Left renal cortex interstitium (tissue), 4 donors: Measurements from ENCODE around the gene RASA3. TPM values are rescaled to one million over a fixed set of nuclear protein-coding genes. Genes with fewer than 3 reads are reported as not detected.

Experiments
- DNase-seq, 4 donors: peaks; one replicate each; pipeline ENCODE4 v3.0.0-alpha.2; 2013; ENCODE audit warnings: low read depth in 4 of 4, low spot score in 2 of 4, missing footprints in 1 of 4
- polyA plus RNA-seq, 4 donors: library from polyadenylated mRNA; unstranded; fragments of 120-200 nt; gene quantifications; one replicate each; pipeline ENCODE4 v1.2.1, GENCODE V29; 2013; ENCODE audit not compliant: insufficient read length in 4 of 4

RASA3 gene
- polyA plus RNA-seq, 4 donors, result 12.4 to 16.0 (median 13.8) TPM

DNA sequence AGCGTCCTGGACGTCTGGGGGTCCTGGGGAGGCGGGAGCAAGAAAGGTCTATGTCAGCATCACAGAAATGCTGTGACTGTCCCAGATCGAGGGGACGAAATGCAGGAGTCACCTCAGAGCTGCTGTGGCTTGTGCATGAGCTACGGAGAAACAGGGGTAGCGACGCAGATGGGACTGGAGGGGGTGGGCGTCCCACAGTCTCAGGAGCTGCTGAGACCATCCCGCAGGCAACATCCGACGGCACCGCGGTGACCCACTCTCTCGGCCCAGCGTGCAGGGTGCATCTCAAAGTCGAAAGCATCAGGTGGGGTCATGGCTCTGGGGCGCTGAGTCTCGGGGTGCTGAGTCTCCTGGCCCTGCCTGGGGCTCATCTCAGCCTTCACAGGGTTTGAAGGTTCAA lies 121.2 kb downstream of the RASA3 start:
- DNase-seq, result no peak

DNA sequence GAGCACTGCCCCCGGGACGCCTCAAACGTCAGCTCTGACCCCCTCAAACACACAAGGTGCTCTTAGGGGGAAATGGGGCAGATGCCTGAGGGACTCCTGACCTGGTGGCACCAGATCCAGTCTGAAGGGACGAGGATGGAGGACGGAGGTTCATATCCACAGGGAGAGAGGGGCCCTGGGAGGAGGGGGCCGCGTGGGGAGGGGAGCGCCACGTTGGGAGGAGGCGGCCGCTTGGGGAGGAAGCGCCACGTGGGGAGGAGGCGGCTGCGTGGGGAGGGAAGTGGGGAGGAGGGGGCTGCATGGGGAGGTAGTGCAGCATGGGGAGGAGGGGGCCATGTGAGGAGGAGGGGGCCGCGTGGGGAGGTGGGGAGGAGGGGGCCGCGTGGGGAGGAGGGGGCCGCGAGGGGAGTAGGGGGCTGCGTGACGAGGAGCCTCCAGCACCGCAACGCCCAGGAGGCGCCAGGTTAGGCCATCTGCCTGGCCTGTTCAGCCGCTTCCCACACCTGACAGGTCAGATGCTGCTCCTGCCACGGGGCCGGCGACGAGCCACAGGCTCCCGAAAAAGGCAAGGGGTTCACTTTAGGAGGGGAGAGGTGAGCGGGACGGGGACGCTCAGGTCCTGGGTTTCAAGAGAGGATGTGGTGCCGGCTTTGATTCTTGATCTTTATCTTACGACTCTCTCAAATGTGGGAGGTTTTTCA lies 121.9 kb downstream of the RASA3 start:
- no peak for DNase-seq

DNA sequence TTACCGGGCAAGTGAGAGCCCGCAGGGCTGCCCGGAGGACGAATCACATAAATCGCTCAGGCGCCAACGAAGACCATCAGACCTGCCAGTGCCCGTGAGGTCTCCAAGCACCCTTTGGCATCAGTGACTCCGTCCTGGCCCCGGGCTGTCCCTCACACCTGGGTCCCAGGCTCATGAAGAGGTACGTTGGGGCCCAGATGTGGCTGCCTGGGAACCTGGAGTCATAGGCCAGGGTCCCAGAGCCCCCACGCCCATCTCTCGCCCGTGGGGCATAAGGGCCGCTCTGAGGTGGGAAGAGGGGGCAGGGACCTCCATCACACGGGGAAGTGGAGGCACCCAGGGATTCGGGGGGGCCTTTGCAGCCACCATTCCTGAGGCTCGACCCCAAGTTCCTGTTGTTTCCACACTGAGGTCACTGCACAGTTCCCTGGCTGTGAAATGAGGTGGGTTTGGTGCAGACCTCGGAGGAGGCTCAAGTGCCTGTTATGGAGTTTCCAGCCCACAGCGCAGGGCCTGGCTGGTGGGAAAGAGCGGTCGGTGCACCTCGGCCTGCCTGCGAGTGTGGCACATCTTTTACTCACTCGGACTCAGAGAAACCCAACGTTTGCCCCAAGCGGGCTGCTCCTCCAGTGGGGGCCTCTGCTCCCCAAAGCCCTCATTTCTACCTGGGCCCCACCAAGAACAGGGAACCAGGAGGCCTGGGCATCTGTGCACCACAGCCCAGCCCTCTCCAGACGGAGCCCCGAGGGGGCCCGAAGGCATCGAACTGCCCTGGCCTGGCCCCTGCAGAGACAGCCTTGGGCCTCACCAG lies 122.6 kb downstream of the RASA3 start:
- no peak for DNase-seq

DNA sequence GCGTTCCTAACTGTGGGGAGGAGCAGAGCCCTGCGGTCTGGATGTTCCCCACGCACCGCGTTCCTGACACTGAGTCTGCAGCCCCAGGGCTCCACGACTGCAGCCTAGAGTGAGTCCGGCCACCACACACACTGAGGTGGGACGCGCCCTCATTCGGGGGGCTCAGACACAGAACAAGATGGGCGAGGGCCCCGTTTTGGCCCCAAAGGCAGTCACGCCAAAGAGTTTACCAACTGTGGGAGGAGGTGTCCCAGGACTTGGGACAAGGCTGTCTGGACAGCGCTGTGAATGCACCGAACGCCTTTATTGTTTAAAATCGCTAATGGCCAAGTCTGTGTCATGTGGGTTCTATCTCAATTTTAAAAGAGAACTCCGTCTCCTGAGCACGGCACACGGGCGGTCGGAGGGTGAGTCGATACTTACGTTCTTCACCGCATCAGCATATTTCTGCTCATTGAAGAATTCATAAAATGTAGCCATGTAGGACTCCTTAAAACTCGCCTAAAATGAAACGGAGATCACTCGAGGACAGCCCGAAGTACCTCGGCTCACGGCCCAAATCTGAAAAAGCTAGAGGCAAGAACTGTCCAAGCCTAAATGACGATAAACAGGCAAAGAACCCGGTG lies 123.3 kb downstream of the RASA3 start:
- DNase-seq, result no peak

DNA sequence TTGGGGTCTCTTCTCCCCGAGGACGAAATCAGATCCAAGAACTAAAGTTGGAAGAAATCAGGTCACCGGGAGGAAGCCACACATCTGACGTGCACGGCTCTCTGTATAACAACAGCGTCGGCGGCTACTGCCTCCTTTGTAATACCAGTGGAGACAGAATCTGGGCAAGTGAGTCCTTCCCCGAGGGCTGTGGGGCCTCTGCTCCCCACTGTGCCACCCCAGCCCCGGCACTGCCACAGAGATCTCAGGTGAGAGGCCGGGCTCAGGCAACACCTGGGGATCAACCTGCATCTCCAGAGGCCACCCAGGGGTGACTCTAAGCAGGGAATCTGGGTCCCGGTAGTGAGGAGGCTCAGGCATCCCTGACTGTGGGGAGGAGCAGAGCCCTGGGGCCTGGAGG lies 124.9 kb downstream of the RASA3 start:
- DNase-seq, result no peak

DNA sequence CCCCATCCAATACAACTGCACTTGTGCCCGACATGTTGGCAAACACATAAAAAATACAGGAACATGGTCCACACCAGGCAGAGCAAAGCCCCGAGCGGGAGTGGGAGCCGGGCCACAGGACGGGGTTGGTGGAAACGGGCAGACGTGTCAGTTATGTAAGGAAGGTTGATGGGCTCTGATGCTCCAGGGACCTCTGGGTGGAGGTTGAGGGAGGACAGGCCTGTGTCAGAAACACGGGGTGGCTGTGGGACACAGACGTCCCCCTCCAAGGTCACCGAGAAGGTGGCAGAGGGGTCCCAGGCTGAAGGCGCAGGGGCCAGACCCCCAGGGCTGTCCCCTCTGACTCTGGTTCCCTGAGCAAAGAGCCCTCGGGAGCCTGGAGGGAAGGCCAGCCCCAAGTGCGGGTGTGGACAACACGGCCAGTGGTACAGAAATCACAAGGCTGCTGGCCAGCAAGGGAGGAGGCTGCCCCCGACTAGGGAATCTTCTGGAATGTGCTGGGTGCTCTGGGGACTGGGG lies 127.2 kb downstream of the RASA3 start:
- DNase-seq, result no peak

DNA sequence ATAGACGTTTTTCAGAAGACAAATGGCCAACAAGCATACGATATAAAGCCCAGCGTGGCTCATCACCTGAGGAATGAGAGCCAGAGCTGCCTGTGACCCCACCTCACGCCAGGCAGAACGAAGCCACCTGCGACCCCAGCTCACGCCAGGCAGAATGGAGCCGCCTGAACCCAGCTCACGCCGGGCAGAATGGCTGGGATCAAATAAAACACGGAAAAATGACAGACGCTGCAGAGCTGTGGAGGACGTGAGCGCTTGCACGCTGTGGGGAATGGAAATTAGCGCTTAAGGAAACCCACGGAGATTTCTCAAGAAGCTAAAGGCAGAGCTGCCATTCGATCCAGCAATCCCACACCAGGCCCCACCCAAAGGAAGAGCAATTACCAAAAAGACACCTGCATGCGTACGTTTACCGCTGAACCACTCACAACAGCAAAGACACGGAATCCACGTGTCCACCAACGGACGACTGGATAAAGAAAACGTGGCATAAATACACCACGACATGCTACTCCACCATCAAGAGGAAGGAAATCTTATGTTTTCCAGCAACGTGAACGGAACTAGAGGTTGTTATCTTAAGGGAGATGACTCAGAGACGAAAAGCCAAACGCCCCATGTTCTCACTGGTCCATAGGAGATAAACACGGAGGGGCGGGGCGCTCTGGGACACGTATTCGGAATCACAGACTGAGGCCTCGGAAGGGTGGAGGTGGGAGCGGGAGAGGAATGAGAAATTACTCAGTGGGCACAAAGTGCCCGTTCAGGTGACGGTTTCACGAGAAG lies 127.8 kb downstream of the RASA3 start:
- no peak for DNase-seq

DNA sequence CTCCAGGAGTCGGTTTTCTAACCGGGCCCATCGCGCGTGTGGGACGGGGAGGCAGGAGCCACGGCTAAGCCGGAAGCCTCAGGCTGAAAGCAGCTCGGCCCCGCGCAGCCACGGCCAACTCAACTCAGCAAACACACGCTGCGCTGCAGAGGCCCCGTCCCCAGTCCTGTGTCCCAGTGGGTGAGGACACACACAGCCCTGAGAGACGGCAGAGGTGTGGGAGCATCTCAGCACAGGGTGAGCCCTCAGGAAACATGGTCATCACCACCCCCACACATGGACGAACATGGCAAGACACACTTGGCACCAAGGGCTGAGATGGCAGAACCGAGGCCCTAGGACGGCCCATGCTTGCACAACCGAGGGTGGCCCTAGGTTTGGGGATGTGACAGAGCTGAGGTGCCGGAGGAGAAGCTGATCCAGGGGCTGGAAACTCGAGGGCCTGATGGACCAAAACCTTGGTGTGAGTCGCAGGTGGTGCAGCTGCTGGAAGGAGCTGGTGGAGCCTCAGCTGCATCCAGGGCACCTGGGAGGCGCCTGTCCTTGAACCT lies 129.6 kb downstream of the RASA3 start:
- DNase-seq, result no peak

DNA sequence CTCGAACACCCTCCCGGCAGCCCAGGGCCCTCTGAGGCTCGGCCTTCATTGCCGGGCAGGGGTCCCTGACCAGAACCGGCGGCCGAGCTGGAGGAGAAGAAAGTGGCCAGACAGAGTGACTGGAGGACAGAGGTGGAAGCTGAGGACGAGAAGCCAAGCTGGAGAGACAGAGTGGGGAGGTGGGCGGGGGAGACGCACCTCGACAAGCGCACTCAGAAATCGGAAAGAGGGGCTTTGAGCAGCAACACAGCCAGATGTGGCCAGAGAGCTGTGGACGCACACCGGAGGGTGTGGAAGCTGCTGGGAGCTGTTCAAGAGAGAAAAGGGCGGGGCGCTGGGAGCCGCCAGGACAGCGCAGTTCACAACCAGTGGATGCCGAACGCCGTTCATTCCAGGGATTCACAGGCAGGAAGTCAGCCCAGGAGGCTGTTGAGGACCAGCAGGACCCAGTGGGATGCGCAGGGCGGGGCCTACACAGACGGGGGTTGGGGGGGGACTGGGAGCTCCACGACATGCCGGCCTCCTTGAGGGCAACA lies 130.3 kb downstream of the RASA3 start:
- DNase-seq, result no peak

DNA sequence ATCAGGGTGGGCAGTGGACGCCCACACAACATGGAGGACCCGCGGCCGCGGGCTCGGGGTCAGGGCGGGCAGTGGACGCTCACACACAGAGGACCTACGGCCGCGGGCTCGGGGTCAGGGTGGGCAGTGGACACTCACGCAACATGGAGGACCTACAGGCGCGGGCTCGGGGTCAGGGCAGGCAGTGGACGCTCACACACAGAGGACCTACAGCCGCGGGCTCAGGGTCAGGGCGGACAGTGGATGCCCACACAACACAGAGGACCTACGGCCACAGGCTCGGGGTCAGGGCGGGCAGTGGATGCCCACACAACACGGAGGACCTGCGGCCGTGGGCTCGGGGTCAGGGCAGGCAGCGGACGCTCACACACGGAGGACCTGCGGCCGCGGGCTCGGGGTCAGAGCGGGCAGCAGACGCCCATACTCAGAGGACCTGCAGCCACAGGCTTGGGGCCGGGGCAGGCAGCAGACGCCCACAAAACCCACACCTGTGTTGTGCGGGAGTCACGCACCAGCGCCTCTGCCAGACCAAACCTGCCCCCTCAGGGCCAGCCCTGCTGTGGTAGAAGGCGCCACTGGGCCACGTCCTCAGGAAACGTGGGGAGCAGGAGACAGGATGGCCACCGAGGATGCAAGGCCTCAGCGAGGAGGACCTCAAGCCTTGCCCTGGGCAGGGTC lies 131.0 kb downstream of the RASA3 start:
- no peak for DNase-seq

DNA sequence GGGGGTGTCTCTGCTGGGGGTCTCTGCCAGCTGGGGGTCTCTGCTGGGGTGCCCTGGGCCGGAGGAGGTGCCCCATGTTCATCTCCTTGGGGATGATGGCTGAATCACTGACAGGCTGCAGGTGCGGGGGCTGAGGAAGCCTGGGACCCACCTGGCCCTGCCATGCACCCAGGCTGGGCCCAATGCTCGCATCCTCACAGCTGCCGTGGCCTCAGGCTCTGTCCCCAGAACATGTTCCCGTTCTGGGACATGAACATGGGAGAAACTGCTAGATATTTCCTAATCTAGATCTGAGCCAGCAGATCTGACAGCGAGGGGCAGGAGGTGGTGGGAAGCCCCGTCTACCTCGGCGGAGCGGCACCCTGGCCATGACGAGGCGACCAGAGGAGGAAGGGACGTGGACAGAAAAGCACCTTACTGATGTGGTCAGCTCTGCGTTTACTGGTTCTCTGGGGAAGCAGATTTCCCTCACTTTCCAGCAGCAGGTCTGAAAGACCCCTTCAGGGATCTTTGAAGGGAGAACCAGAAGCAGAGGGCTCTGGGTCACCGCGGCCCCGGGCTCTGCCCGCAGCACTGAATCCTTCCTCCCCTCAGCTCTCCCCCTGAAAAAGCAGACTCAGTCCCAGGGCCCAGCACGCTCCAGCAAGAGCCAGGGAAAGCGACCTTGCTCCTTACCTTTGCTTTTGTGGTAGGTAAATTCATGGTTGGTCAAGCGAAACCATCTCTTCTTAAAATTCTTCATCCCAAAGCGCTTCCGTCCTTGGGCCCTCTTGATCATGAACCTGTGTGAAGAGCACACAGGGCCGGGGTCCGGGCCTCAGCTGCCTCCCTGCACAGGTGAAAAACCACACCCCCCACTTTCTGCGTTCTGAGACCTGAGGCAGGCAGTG lies 132.0 kb downstream of the RASA3 start:
- DNase-seq, result no peak

DNA sequence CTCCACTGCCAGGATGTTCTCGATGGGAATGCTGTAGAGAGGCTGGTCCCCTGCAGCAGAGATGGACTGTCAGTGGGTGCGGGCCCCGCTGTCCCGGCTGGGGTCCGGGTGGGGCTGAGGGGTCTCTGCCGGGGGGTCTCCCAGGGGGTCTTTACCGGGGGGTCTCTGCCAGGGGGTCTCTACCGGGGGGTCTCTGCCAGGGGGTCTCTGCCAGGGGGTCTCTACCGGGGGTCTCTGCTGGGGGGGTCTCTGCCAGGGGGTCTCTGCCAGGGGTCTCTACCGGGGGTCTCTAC lies 132.9 kb downstream of the RASA3 start:
- no peak for DNase-seq

DNA sequence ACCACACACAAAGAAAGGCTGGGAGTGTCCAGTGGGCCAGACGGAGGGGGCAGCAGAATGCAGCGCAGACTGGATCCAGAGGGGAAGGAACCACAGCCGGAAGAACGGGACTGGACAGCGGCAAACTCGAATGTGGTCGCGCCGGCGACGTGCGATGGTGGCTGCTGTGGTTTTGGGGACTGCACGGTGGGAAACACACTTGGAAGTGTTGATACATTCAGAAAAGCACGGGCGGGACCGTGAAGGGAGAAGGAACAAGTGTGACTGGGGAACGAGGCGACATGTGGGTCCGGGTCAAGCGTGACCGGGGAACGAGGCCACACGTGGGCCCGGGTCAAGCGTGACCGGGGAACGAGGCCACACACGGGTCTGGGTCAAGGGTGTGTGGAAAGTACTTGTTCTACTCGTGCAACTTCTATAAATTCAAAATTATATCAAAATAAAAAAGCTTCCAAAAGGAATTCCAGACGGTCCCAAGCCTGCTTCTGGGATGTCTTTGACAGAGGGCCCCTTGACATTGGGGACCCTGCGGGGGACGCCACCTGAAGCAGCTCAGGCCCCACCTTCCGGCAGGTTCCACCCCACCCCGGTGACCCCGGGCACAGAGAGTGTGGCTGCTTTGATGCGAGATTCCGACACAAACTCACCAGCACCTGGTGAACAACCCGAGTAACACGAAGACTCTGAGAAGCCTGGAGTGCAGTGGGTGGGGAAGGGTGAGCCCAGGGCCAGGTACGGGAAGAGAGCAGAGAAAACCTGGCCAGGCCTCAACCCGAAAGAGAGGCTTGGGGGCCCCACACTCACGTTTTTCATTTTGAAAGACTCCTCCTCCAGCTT lies 133.4 kb downstream of the RASA3 start:
- DNase-seq, result no peak

DNA sequence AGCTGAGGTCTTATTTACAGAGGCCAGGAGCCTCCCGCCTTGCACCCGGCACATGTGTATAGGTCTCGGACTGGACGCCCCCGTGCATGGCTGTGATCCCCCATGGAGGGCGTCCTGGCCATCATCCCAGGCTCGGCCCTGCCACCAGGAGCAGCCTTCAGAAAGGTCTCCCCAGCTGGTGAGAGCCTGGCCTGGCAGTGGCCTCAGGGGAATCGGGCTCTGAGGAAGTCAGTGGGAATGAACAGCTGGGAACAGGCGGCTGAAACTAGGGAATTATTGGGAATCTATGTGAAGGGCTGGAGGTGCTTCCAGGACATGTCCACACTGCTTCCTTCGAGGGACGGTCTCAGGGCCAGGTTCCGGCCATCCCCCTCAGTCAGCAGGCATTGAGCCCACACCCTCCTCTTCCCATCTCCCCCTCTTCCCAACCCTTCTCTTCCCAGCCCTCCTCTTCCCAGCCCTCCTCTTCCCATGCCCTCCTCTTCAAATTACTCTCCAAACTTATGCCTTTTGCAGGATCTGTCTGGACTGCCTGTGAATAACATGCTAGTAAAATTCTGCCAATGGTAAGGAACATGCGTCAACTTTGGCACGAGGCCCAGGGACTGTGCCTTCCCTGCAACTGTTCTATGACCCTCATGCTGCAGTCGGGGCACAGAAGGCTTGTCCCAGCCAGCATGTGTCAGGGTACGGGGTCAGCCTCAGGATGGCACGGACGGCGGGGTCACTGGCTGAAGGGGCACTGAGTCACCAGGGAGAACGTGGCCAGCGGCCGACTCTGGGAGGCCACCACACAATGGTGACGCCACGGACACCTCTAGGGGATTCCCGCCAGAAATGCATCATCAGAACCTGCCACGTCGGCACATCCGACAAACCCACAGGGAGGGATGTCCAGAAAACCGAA lies 134.3 kb downstream of the RASA3 start:
- no peak for DNase-seq

DNA sequence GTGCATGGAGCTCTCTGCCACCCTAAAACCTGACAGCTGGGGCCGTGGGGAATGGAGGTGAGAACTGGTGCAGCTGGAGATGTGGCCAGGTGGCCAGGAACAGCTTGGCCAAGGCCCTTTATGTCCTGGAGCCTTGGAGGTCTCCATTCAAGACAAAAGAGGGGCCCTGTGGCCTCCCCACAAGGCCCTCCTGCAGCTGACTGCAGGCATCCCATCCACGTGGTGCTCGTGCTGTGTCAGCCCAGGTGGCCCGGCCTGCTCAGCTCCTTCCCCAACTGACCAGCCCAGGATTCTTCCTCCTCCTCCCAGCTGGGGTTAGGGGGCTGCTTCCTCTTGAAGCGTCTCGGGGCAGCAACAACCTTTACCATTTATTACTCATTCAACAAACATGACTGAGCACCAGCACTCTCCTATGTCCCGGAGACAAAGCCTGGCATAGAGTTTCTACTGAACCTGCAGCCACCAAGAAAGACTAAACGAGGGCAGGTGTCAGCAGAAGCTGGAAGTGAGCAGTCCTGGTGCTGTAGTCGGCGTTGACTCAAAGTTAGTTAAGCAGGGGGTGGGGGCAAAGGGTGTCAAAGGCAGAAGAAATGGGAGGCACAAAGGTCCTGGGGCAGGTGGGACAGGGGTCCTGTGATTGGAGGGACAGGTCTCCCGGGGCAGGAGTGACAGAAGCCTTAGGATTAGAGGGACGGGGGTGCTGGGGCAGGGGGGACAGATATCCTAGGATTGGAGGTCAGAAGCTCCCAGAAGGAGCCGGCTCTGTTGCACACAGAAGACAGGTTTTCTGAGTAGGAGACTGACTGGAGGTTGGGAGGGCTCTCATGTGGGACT lies 135.3 kb downstream of the RASA3 start:
- DNase-seq, result no peak
